HepG2 (cell line): Measurements from ENCODE around the gene MRPL14. TPM values are rescaled to one million over a fixed set of nuclear protein-coding genes. Genes with fewer than 3 reads are reported as not detected.

Experiments used
- BRF2 ChIP-seq: sonication (generic); formaldehyde crosslinking; IDR thresholded peaks from 2 replicates; pipeline ENCODE4 v1.8.1; 2022; ENCODE audit warnings: mild to moderate bottlenecking, missing genetic modification reagents
- EP300 ChIP-seq, 3 experiments: sonication (generic) in 1 of 3; formaldehyde crosslinking in 1 of 3; IDR thresholded peaks; 2 replicates each; pipeline versions ENCODE4 v1.5.1 to v1.6.1; 2011 to 2020; ENCODE audit warnings: low read depth in 2 of 3, low read length in 2 of 3, borderline replicate concordance in 1 of 3, improper control_type of control experiment in 1 of 3, mild to moderate bottlenecking in 1 of 3, missing genetic modification reagents in 1 of 3, moderate library complexity in 1 of 3
- FUBP1 ChIP-seq: sonication (generic); formaldehyde crosslinking; IDR thresholded peaks from 2 replicates; pipeline ENCODE4 v1.5.1; 2020; ENCODE audit warnings: missing genetic modification reagents, mild to moderate bottlenecking, borderline replicate concordance
- LCORL ChIP-seq, 2 experiments: fragments of 450-650 bp in 1 of 2; sonication (generic) in 1 of 2; formaldehyde crosslinking in 1 of 2; IDR thresholded peaks; 2 replicates each; pipeline versions ENCODE4 v1.5.0 to v1.6.1; 2017 to 2020; ENCODE audit warnings: antibody characterized with exemption in 1 of 2, missing genetic modification reagents in 1 of 2
- MIER2 ChIP-seq: IDR thresholded peaks from 2 replicates; pipeline ENCODE4 v1.6.1; 2016; ENCODE audit warnings: missing biosample characterization, missing genetic modification reagents
- MNT ChIP-seq: fragments of 450-650 bp; IDR thresholded peaks from 2 replicates; pipeline ENCODE4 v1.6.1; 2016
- NAIF1 ChIP-seq: sonication (generic); formaldehyde crosslinking; IDR thresholded peaks from 2 replicates; pipeline ENCODE4 v1.5.0; 2020; ENCODE audit warnings: mild to moderate bottlenecking, missing genetic modification reagents, borderline replicate concordance
- RFX5 ChIP-seq: IDR thresholded peaks from 2 replicates; pipeline ENCODE4 v1.6.1; 2011; ENCODE audit warnings: low read depth, low read length, improper control_type of control experiment
- SCMH1 ChIP-seq: sonication (generic); formaldehyde crosslinking; IDR thresholded peaks from 2 replicates; pipeline ENCODE4 v1.9.0; 2021; ENCODE audit warnings: missing genetic modification reagents, mild to moderate bottlenecking, borderline replicate concordance
- TOPORS ChIP-seq: sonication (generic); formaldehyde crosslinking; IDR thresholded peaks from 2 replicates; pipeline ENCODE4 v1.8.0; 2023; ENCODE audit warnings: mild to moderate bottlenecking, missing genetic modification reagents
- U2AF2 ChIP-seq: fragments of 200-400 bp; formaldehyde crosslinking; IDR thresholded peaks from 2 replicates; pipeline ENCODE4 v1.6.1; 2017; ENCODE audit warnings: low read depth, mild to moderate bottlenecking, low read length
- WIZ ChIP-seq: sonication (generic); formaldehyde crosslinking; IDR thresholded peaks from 2 replicates; pipeline ENCODE4 v1.5.1; 2020; ENCODE audit warnings: mild to moderate bottlenecking, missing genetic modification reagents
- ZBTB49 ChIP-seq: sonication (generic); formaldehyde crosslinking; IDR thresholded peaks from 2 replicates; pipeline ENCODE4 v1.4.0; 2020; ENCODE audit warnings: missing genetic modification reagents, borderline replicate concordance
- ZFYVE20 ChIP-seq: sonication (generic); formaldehyde crosslinking; IDR thresholded peaks from 2 replicates; pipeline ENCODE4 v1.8.0; 2023; ENCODE audit warnings: low read depth, mild to moderate bottlenecking, moderate library complexity, missing genetic modification reagents, borderline replicate concordance
- ZNF12 ChIP-seq: sonication (generic); formaldehyde crosslinking; IDR thresholded peaks from 2 replicates; pipeline ENCODE4 v1.5.0; 2020; ENCODE audit warnings: missing genetic modification reagents
- ZNF225 ChIP-seq: sonication (generic); formaldehyde crosslinking; IDR thresholded peaks from 2 replicates; pipeline ENCODE4 v1.4.0; 2020; ENCODE audit warnings: mild to moderate bottlenecking, missing genetic modification reagents
- ZNF761 ChIP-seq: sonication (generic); formaldehyde crosslinking; conservative IDR thresholded peaks from 2 replicates; pipeline ENCODE4 v1.4.0; 2020; ENCODE audit warnings: mild to moderate bottlenecking, missing genetic modification reagents
- polyA plus RNA-seq, 8 experiments: library from polyadenylated mRNA; depleted of rRNA in 3 of 8; stranded (reverse) in 7 of 8; unstranded in 1 of 8; fragments of >200 nt; fragmentation: Illumina TruSeq in 4 of 8; extraction: Trizol in 4 of 8; gene quantifications; 2 replicates each; pipeline versions ENCODE4 v1.2.1 to v1.2.3, GENCODE V29; 2011 to 2016; ENCODE audit warnings: low read depth in 4 of 8, missing spikeins in 1 of 8, mixed read lengths in 1 of 8; ENCODE audit not compliant: insufficient read depth in 1 of 8
- total RNA-seq, 5 experiments: library from RNA; depleted of rRNA; stranded (reverse); fragments of >200 nt; fragmentation: Illumina TruSeq; extraction: Trizol; gene quantifications; 2 replicates each; pipeline ENCODE4 v1.2.3, GENCODE V29; 2016; ENCODE audit warnings: low read depth in 1 of 5
- TF ChIP-seq, protein P1 (sequence below): IDR thresholded peaks from 2 replicates; pipeline ENCODE4 v1.6.1; 2016; ENCODE audit warnings: missing compliant biosample characterization, missing genetic modification reagents, borderline replicate concordance
- TF ChIP-seq, protein P2 (sequence below): sonication (generic); formaldehyde crosslinking; IDR thresholded peaks from 2 replicates; pipeline ENCODE4 v1.4.0; 2020; ENCODE audit warnings: mild to moderate bottlenecking, low read depth, missing genetic modification reagents

Gene MRPL14
- total and polyA plus RNA-seq, 2 of the 13 experiments (the other 11 are each of a cell fraction or from before 2014, with no cell fraction given): 157 to 178 TPM

- 0 out of 2 replicates have a peak, but pooled peaks have one; percentile 35 for TF ChIP-seq WIZ (CRISPR knock-in tag)
- no peak for TF ChIP-seq ZNF761
- TF ChIP-seq, protein P1, sequence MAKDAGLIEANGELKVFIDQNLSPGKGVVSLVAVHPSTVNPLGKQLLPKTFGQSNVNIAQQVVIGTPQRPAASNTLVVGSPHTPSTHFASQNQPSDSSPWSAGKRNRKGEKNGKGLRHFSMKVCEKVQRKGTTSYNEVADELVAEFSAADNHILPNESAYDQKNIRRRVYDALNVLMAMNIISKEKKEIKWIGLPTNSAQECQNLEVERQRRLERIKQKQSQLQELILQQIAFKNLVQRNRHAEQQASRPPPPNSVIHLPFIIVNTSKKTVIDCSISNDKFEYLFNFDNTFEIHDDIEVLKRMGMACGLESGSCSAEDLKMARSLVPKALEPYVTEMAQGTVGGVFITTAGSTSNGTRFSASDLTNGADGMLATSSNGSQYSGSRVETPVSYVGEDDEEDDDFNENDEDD (CRISPR knock-in tag): no peak
- TF ChIP-seq FUBP1 (CRISPR knock-in tag): no peak
- TF ChIP-seq BRF2 (CRISPR knock-in tag): no peak
- no peak for TF ChIP-seq MNT
- TF ChIP-seq NAIF1 (CRISPR knock-in tag): no peak
- no peak for TF ChIP-seq TOPORS (CRISPR knock-in tag)
- TF ChIP-seq MIER2 (CRISPR knock-in tag): no peak
- TF ChIP-seq, protein P2, sequence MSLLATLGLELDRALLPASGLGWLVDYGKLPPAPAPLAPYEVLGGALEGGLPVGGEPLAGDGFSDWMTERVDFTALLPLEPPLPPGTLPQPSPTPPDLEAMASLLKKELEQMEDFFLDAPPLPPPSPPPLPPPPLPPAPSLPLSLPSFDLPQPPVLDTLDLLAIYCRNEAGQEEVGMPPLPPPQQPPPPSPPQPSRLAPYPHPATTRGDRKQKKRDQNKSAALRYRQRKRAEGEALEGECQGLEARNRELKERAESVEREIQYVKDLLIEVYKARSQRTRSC (CRISPR knock-in tag): no peak
- no peak for TF ChIP-seq LCORL (IDR thresholded peaks at IDR 0.05)
- TF ChIP-seq LCORL (CRISPR knock-in tag; IDR thresholded peaks at IDR 0.05): peak; percentile 71
- TF ChIP-seq ZNF12: no peak
- TF ChIP-seq U2AF2: no peak
- TF ChIP-seq EP300 (IDR thresholded peaks at IDR 0.05; ENCODE audit: low read depth in 2 of 2, low read length in 2 of 2): 0 out of 4 replicates have a peak, but pooled peaks of 1 of the 2 experiments have one; percentile 27
- no peak for TF ChIP-seq EP300 (CRISPR knock-in tag; IDR thresholded peaks at IDR 0.05; ENCODE audit: borderline replicate concordance)
- no peak for TF ChIP-seq ZBTB49 (CRISPR knock-in tag)
- TF ChIP-seq SCMH1 (CRISPR knock-in tag): no peak
- TF ChIP-seq RFX5: no peak
- TF ChIP-seq ZFYVE20: no peak
- no peak for TF ChIP-seq ZNF225 (CRISPR knock-in tag)
Measured at GRCh38 chr6:44116641-44117382, 10.4 kb downstream of the MRPL14 start (continued).
